Stimulated activated memory B cell treated with anti-CD40 and anti-IgM and Interleukin-4, amounts not matched to agents 10 μg/mL and 1 μg/mL and 100 μg/mL, for 72 hours (primary cell): ENCODE data around the gene TNFRSF4.
A peak's percentile ranks its signal among the peaks of the same experiment; 100 is the strongest.

Experiments used
- ATAC-seq: fragments of 150-1000 bp; cut with Tn5 transposase; 2 replicates; pipeline ENCODE4 v1.10.0; 2021
- H3K27ac Mint-ChIP-seq: one replicate; pipeline ENCODE4 v1.8.0; 2022; ENCODE audit warnings: mild to moderate bottlenecking, mixed read lengths
- H3K27me3 Mint-ChIP-seq: one replicate; pipeline ENCODE4 v1.8.0; 2022; ENCODE audit warnings: mixed read lengths
- H3K36me3 Mint-ChIP-seq: one replicate; pipeline ENCODE4 v1.8.0; 2022; ENCODE audit warnings: mixed read lengths
- H3K4me1 Mint-ChIP-seq: one replicate; pipeline ENCODE4 v1.8.0; 2022; ENCODE audit warnings: mixed read lengths
- H3K4me3 Mint-ChIP-seq: one replicate; pipeline ENCODE4 v1.8.0; 2022; ENCODE audit warnings: mild to moderate bottlenecking, moderate library complexity, mixed read lengths
- H3K9me3 Mint-ChIP-seq: one replicate; pipeline ENCODE4 v1.8.0; 2022; ENCODE audit warnings: mixed read lengths

Gene TNFRSF4

DNA sequence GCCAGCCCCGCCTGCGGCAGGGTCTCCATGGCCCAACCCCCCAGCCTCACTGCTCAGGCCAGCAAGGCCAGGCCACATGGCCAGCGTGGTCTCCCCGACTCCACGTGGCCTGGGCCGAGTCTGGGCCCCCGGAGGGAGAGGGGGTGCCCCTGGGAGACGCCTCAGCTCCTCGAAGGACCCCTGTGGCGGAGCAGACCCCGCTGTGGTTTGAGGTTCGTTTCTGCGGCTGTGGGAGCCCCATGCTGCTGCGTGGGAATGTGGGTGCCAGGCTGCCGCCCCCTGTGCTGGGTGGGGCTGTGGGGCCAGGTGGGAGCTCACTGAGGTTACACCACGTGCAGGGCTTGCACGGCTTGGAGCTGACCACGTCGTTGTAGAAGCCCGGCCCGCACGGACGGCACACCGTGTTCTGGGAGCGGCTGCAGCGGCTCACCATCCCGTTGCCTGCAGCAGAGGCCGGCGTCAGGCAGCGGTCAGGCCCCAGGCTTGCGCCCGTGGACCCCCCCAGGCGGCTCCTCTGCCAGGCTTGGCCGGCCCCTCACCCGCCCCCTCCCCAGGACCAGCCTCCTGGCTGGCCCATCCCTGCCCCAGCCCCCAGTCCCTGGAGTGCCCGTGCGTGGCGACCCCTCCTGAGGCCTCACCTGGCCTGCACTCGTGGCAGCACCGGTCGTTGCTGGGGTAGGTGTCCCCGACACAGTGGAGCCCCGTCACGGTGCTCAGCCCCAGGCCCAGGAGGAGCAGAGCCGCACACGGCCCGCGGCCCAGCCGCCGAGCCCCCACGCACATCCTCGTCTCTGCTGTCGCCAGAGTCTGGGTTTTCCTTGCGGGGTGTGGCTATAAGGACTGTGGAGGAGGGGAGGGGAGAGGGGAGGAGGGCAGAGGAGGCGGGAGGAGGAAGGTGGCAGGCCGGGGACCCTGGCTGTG lies at the start of gene TNFRSF4:
TNFRSF4 (minus strand) TSS at position 809 of the 921 bp plus-strand sequence; CDS start at position 783, 26 bp downstream.
- ATAC-seq: peak; percentile 31
- H3K36me3 Mint-ChIP-seq: peaks cover 31% of the 10 kb centered on the region
- peak within 1 kb of the TSS; percentile 57 for H3K4me3 Mint-ChIP-seq
- peak within 1 kb of the TSS; percentile 72 for H3K27ac Mint-ChIP-seq
- H3K4me1 Mint-ChIP-seq: peaks cover 69% of the 10 kb centered on the region
- H3K27me3 Mint-ChIP-seq: peaks cover 8% of the 10 kb centered on the region
- no peaks in the 10 kb centered on the region for H3K9me3 Mint-ChIP-seq

DNA sequence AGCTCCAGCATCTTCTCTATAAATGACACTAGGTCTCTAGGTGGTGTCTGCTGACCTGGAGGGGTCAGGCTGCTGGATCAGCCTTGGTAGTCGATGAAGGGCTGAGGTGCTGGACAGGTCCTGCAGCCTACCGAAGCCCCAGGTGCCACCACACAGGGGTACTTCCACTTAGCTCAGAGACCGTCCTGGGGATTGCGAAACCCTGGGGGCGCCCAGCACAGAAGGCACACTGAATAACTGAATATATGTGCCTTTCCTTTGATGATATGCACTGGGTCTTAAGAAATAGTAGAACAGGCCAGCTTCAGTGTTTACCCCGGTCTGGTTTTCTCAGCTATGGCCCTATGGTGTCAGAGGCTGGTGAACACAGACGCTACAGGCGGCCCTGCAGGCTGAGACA lies 48.8 kb upstream of the TNFRSF4 start:
- Mint-ChIP-seq H3K9me3 (no peaks in the 10 kb centered on the region), H3K27ac (no peak overlapping the region), H3K4me3 (no peak overlapping the region), H3K4me1 (peaks cover 29% of the 10 kb centered on the region), H3K27me3 (no peaks in the 10 kb centered on the region), H3K36me3 (peaks cover 55% of the 10 kb centered on the region)
- ATAC-seq: no peak

DNA sequence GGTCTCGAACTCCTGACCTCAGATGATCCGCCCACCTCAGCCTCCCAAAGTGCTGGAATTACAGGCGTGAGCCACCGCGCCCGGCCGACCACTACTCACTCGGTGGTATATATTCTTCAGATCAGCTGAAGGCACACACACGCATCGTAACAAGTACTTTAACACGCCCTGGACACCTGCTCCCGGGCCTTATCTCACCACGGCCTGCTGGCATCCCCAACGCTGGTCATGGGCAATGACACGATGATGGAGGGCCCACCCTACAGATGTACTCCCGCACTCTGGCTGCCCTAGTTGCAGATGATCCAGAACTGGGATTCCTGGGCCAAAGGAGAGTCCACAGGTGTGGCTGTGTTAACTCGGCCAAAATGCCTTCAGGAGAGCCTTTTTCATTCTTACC lies 48.1 kb upstream of the TNFRSF4 start:
- no peak for ATAC-seq
- Mint-ChIP-seq H3K27me3 (no peaks in the 10 kb centered on the region), H3K36me3 (peaks cover 59% of the 10 kb centered on the region), H3K27ac (no peak overlapping the region), H3K9me3 (no peaks in the 10 kb centered on the region), H3K4me1 (peaks cover 33% of the 10 kb centered on the region), H3K4me3 (no peak overlapping the region)

DNA sequence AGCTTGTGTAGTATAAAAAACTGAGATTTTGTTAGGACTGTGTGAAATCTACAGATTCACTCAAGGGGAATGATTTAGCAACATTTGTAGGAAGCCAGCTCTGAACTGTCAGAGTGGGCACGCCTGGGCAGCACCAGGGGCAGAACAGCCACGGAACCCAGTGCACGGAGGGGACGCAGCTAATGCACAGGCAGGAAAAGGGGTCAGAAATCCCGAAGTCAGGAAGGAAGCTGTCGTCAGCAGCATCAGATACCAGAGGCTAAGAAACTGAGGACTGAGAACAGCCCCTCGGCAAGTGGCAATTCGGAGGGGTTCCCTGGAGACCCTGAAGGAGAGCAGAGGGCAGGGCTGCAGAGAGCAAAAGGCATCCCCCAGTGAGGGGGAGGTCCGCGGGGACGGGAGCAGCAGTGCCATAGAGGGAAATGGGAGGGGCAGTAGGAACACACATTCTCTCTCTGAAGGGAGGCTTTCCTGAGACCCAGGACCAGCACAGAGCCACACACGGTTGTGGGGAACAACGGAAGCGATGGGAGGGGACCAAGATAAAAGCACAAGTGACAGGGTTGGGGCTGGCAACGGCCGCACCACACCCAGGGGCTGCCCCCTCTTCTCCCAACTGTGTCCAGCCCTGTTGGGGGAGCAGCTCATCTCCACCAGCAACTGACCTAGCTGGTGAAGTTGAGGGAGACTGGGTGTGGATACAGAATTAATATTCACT lies 47.0 kb upstream of the TNFRSF4 start:
- Mint-ChIP-seq H3K27ac (peak overlapping the region; percentile 71), H3K27me3 (no peaks in the 10 kb centered on the region), H3K36me3 (peaks cover 61% of the 10 kb centered on the region), H3K4me1 (peaks cover 33% of the 10 kb centered on the region), H3K4me3 (no peak overlapping the region), H3K9me3 (no peaks in the 10 kb centered on the region)
- ATAC-seq: no peak

DNA sequence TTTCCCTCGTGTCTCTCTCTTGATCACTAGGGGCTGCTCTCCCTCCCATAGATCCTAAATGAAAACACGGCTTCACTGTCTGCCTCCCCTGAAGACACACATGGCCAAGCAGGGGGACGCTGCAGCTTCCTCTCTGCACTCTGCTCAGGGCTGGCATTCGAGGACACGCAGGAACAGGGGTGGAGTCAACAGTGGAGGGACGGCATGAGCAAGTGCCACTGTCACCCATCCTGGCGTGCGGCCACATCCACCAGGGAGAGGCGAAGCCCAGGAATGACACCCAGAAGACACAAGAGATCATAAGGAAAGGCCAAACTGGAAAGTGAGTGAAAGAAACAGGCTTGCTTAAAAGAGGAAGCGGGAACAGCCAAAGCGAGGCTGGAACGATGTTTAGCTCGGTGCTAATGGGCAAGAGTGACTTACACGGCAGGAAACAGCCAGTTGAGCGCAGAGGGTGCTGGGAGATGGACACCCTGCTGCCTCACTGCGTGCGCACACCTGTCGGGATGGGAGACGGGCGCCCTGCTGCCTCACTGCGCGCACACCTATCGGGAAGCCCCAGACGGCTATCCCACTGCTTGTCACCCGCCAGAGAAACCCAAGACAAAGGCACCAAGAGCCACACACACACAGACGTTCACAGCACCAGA lies 46.1 kb upstream of the TNFRSF4 start:
- H3K36me3 Mint-ChIP-seq: peaks cover 61% of the 10 kb centered on the region
- no peaks in the 10 kb centered on the region for H3K27me3 Mint-ChIP-seq
- peak overlapping the region; percentile 71 for H3K27ac Mint-ChIP-seq
- no peak for ATAC-seq
- no peaks in the 10 kb centered on the region for H3K9me3 Mint-ChIP-seq
- H3K4me3 Mint-ChIP-seq: no peak overlapping the region
- H3K4me1 Mint-ChIP-seq: peaks cover 33% of the 10 kb centered on the region

DNA sequence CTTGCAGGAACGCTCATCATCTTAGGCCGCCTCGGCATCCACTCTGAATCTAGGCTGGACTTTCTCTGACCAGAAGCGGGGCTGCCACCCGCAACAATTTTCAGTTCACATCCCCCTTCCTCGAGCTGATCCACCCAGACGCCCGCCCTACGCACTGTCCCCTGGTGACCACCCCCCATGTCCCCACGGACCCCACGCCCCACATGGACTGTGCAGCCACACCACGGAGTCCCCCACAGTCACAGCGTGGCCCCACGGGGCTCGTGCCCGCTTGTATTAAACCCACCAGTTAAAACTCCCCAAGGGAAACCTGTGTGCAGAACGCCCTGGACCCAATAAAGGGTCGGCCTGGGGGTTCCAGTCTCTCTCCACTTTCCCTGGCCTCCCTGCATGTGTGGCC lies 45.6 kb upstream of the TNFRSF4 start:
- H3K4me3 Mint-ChIP-seq: no peak overlapping the region
- H3K9me3 Mint-ChIP-seq: no peaks in the 10 kb centered on the region
- H3K4me1 Mint-ChIP-seq: peaks cover 33% of the 10 kb centered on the region
- peak overlapping the region; percentile 71 for H3K27ac Mint-ChIP-seq
- H3K36me3 Mint-ChIP-seq: peaks cover 66% of the 10 kb centered on the region
- no peaks in the 10 kb centered on the region for H3K27me3 Mint-ChIP-seq
- no peak for ATAC-seq

DNA sequence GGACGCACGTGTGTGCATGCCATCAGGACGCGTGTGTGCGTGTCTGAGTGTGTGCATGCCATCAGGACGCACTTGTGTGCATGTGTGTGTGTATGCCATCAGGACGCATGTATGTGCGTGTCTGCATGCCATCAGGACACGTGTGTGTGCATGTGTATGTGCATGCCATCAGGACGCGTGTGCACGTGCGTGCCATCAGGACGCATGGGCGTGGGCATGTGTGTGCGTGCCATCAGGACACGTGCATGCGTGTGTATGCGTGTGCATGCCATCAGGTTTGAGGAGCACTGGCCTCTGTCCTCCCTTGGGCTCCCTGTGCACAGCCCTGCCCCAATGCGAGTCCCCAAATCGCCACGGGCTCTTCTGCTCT lies 45.2 kb upstream of the TNFRSF4 start:
- H3K4me1 Mint-ChIP-seq: peaks cover 33% of the 10 kb centered on the region
- peaks cover 68% of the 10 kb centered on the region for H3K36me3 Mint-ChIP-seq
- H3K4me3 Mint-ChIP-seq: no peak overlapping the region
- no peaks in the 10 kb centered on the region for H3K27me3 Mint-ChIP-seq
- ATAC-seq: no peak
- H3K9me3 Mint-ChIP-seq: no peaks in the 10 kb centered on the region
- H3K27ac Mint-ChIP-seq: no peak overlapping the region

DNA sequence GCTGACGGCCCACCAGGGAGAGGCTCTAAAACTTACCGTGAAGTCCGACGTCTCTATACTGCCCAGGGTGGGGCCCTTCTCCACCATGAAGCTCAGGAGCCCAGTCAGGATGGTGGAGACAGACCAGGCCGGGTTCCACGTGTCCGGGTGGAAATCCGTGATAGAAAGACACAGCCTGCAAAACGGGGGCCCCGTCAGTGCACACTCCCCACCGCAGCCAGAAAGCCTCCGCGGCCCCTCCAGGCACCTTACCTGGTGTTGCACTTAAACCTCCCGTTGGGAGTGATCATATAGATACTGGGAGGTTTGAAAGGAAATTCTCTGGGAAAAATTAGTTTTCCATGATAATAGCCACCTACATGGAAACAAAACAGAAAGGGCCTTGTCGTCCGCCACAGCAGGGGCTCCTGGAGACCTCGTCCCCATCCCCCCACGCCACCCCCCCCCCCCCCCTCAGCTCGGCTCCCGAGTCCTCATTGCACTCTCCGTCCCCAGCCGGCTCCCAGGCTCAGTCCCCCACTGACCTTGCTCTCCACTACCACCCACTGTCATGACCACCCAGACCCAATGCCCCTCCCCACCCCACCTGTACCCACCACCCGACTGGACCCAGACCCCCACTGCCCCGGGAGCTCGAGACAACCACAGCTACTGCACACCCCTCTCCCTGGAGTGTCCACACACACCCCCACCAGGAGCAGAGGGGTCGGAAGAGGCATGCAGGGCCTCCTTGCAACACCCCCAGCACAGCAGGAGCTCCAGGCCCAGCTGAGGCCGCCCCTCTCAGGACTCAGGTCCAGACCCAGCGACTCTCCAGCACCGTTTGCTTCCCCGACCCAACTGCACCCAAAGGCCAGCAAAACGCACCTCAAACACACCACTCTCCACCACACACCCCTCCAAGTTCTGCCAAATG lies 43.3 kb upstream of the TNFRSF4 start:
- no peaks in the 10 kb centered on the region for H3K9me3 Mint-ChIP-seq
- peaks cover 43% of the 10 kb centered on the region for H3K4me1 Mint-ChIP-seq
- H3K27ac Mint-ChIP-seq: no peak overlapping the region
- H3K4me3 Mint-ChIP-seq: no peak overlapping the region
- no peaks in the 10 kb centered on the region for H3K27me3 Mint-ChIP-seq
- peaks cover 78% of the 10 kb centered on the region for H3K36me3 Mint-ChIP-seq
- no peak for ATAC-seq

DNA sequence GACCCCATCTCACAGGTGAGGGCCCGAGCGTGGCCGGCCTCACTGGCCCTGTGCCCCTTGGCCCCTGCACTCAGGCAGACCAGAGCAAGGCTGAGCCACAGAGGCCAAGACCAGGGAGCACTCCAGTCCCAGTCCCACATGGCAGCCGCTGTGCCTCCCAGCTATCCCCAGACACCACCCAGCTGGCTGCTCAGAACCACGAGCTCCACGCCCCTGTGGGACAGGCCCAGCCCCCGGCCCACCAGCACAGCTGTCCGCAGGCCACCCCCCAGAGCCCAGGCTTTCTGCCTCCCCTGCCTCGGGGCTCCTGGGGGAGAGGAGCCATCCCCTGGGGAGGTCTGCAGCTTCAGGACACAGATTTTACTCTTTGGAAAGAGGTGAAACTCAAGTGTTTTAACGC lies 41.7 kb upstream of the TNFRSF4 start:
- Mint-ChIP-seq H3K9me3 (no peaks in the 10 kb centered on the region), H3K27me3 (no peaks in the 10 kb centered on the region), H3K4me1 (peaks cover 43% of the 10 kb centered on the region), H3K27ac (no peak overlapping the region), H3K36me3 (peaks cover 71% of the 10 kb centered on the region), H3K4me3 (no peak overlapping the region)
- ATAC-seq: no peak

DNA sequence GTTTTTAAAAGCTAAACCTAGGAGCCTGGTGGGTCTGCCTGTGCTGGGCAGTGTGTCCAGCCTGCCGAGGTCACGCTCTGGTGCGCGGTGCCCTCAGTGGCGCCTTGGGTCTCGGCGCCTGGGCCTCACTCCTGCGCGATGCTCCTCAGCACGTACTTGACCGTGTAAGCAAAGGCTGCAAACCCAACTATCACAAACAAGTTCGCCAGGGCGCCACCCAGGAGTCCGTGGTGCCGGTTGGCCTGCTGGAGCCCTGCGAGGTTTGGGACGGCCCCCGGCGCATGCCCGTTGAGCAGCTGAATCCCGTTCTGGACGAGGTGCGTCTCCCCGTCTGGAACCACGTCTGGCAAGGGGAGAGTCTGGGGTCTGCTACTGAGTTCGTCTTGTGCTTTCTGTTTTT lies 41.1 kb upstream of the TNFRSF4 start:
- H3K9me3 Mint-ChIP-seq: no peaks in the 10 kb centered on the region
- no peak for ATAC-seq
- peaks cover 67% of the 10 kb centered on the region for H3K36me3 Mint-ChIP-seq
- no peaks in the 10 kb centered on the region for H3K27me3 Mint-ChIP-seq
- no peak overlapping the region for H3K27ac Mint-ChIP-seq
- H3K4me3 Mint-ChIP-seq: no peak overlapping the region
- peaks cover 42% of the 10 kb centered on the region for H3K4me1 Mint-ChIP-seq

DNA sequence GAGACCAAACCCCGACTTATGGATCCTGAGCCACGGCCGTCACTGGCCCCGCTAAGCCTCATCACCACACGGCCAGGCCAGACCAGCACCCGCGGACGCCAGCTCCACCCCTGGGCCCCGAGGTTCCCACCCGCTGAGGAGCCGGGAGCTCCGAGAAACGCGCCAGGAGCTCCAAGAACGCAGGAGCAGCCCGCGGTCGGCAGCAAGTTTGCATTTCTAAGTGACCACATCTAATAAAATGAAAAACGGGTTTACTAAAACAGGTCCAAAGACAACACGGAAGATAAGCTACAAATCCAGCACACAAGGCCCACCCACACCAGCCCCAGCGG lies 40.7 kb upstream of the TNFRSF4 start:
- Mint-ChIP-seq H3K27ac (no peak overlapping the region), H3K36me3 (peaks cover 62% of the 10 kb centered on the region), H3K27me3 (no peaks in the 10 kb centered on the region), H3K4me1 (peaks cover 42% of the 10 kb centered on the region), H3K9me3 (no peaks in the 10 kb centered on the region), H3K4me3 (no peak overlapping the region)
- no peak for ATAC-seq

DNA sequence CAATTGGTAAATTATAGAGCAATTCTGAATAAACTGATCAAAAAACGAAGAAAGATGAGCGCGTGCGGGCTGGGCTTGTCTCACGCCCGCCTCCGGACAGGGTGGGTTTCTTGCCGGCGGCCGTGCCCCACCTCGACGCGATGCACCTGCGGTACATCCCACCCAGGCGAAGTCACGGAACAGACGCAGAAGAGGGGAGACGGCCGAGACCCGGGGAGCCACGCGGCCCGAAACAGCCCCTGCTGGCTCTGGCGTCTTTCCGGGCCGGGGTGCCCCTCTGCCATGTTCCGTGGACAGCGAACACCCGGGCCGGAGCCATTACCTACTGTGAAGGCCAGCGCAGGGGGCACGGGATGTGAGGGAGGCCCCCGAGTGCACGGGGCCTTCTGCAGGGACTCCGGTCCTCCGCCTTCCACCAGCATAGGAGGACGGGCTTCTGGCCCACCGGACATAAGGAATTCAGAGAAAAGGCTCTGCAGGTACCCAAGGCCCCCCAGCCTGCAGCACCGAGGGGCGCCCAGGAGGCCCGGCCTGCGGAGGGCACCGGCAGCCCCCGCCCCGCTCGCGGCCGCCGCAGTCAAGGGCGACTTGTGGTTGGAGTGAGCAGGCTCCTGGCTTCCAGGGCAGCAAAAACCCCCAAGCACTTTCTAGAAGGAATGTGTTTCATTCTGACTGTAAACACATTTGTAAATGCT lies 40.2 kb upstream of the TNFRSF4 start:
- Mint-ChIP-seq H3K36me3 (peaks cover 57% of the 10 kb centered on the region), H3K27me3 (no peaks in the 10 kb centered on the region), H3K27ac (no peak overlapping the region), H3K4me3 (no peak overlapping the region), H3K4me1 (peaks cover 43% of the 10 kb centered on the region), H3K9me3 (no peaks in the 10 kb centered on the region)
- ATAC-seq: no peak

DNA sequence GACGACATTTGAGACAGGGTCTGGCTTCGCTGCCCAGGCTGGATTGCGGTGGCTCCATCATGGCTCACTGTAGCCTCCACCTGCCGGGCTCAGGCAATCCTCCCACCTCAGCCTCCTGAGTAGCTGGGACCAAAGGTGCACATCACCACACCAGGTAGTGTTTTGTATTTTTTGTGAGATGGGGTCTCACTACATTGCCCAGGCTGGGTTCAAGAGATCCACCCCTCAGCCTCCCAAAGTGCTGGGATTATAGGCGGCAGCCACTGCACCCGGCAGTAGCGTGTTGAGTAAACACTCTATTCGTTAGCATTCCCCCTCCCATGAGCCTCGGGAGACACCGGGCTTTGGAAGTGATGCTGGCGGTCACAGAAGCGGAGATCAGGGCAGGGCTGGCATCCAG lies 39.4 kb upstream of the TNFRSF4 start:
- Mint-ChIP-seq H3K27ac (peak overlapping the region; percentile 46), H3K4me3 (no peak overlapping the region), H3K36me3 (peaks cover 53% of the 10 kb centered on the region), H3K9me3 (no peaks in the 10 kb centered on the region), H3K4me1 (peaks cover 38% of the 10 kb centered on the region), H3K27me3 (no peaks in the 10 kb centered on the region)
- ATAC-seq: no peak

DNA sequence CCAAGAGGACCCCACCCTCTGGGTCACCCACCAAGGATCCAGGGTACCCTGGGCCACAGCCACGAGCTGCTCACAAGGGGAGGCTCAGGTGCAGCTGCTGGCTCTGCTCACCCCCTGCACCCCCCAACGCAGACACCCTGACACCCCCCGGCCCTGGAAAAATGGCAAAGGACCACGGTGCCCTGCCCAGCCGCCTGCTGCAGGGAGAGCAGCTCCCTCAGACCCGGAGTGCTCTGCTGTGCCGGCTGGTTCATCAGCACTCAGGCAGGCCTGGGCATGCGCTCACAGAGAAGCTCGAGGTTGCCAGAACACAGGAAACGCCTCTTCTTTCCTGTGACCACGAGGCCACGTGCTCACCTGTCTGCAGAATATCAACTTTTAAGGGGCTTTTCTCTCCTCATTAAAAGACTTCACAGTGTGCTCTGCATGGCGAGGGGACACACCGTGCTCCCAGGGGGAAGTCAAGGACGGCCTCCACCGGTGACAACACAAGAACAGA lies 36.9 kb upstream of the TNFRSF4 start:
- peak; percentile 94 for ATAC-seq
- Mint-ChIP-seq H3K9me3 (no peaks in the 10 kb centered on the region), H3K4me3 (peak overlapping the region; percentile 32), H3K27ac (peak overlapping the region; percentile 85), H3K4me1 (peaks cover 29% of the 10 kb centered on the region), H3K36me3 (peaks cover 37% of the 10 kb centered on the region), H3K27me3 (no peaks in the 10 kb centered on the region)
